Sciatic nerve (tissue), 2 donors: ENCODE results near the gene APBA2. TPM values are rescaled to one million over a fixed set of nuclear protein-coding genes. Genes with fewer than 3 reads are reported as not detected.
A peak's percentile ranks its signal among the peaks of the same experiment; 100 is the strongest.
"Not testable (repeated sequence)": the region's sequence is repeated elsewhere in the genome, so short reads cannot be mapped to it uniquely, and the experiment has no call there.

Source experiments
- ATAC-seq: fragments of 200-7000 bp; cut with Tn5 transposase; one replicate; pipeline ENCODE4 v1.9.1; 2020; ENCODE audit warnings: mild to moderate bottlenecking, moderate library complexity
- DNase-seq: peaks from one replicate; pipeline ENCODE4 v3.0.0-alpha.2; 2020; ENCODE audit warnings: low spot score
- intact Hi-C: fragments of 100-400 bp; cut with DNase I; formaldehyde crosslinking; loops from one replicate; pipeline ENCODE4 v1.14.2; 2022
- total RNA-seq: library from RNA; stranded (reverse); fragmentation: NEBNext Ultra II Directional; extraction: Animal tissue kit (Norgen Biotek cat#: 25700); gene quantifications from one replicate; pipeline ENCODE4 v1.2.1, GENCODE V29; 2021
- donor health status: DM: no; HTN: no; CAD: no.
- donor health status: DM: no; HTN: no; CAD: no.

The APBA2 gene
- total RNA-seq, 1 donor from 2014 or later = 3.5 TPM

- DNase-seq = no peak
- no peak for ATAC-seq
- intact Hi-C loops = no loop called here
Observed at GRCh38 chr15:29140475-29141307, 254.9 kb downstream of the APBA2 start.

- ATAC-seq (peak; percentile 50), DNase-seq (no peak)
- intact Hi-C loops = no loop called here
Observed at GRCh38 chr15:29141308-29142128, 255.7 kb downstream of the APBA2 start.

- intact Hi-C loops = no loop called here
- no peak for ATAC-seq
- no peak for DNase-seq
Observed at GRCh38 chr15:29142129-29142747, 256.5 kb downstream of the APBA2 start.

GRCh38 chr15:29143293-29143692 lies 257.5 kb downstream of the APBA2 start:
- ATAC-seq (no peak), DNase-seq (no peak)
- intact Hi-C loops = no loop called here

GRCh38 chr15:29143909-29144635 lies 258.3 kb downstream of the APBA2 start:
- ATAC-seq (no peak), DNase-seq (no peak)
- intact Hi-C loops = no loop called here

- DNase-seq (no peak), ATAC-seq (no peak)
- intact Hi-C loops = no loop called here
Observed at GRCh38 chr15:29149738-29150075, 263.9 kb downstream of the APBA2 start.

- no peak for ATAC-seq
- intact Hi-C loops = no loop called here
- no peak for DNase-seq
Observed at GRCh38 chr15:29150515-29151483, 265.0 kb downstream of the APBA2 start.

GRCh38 chr15:29151484-29151857 lies 265.7 kb downstream of the APBA2 start:
- DNase-seq = no peak
- ATAC-seq = no peak
- intact Hi-C loops = no loop called here

- DNase-seq (no peak), ATAC-seq (no peak)
- intact Hi-C loops = no loop called here
Observed at GRCh38 chr15:29156521-29156920, 270.7 kb downstream of the APBA2 start.

- intact Hi-C loops = no loop called here
- no peak for DNase-seq
- ATAC-seq = no peak
Observed at GRCh38 chr15:29159771-29160455, 274.1 kb downstream of the APBA2 start.

- ATAC-seq (no peak), DNase-seq (no peak)
- intact Hi-C loops = no loop called here
Observed at GRCh38 chr15:29162411-29162810, 276.6 kb downstream of the APBA2 start.

GRCh38 chr15:29167122-29167521 lies 281.3 kb downstream of the APBA2 start:
- DNase-seq, intact Hi-C loops, ATAC-seq: not testable (repeated sequence)

Other genes starting within 250 kb of the APBA2 start
- 16.0 TPM for gene GOLGA8M, start 173.6 kb upstream of the APBA2 start, total RNA-seq
- not detected for gene GOLGA6L7, start 37.3 kb upstream of the APBA2 start, total RNA-seq